HG03159 (cell line): ENCODE data around the gene GPR161.
A peak's percentile ranks its signal among the peaks of the same experiment; 100 is the strongest.

Source experiments
- ATAC-seq: cut with Tn5 transposase; IDR thresholded peaks from one replicate; pipeline ENCODE4 v1.9.1; 2021; ENCODE audit warnings: mild to moderate bottlenecking, moderate library complexity; ENCODE audit not compliant: unreplicated experiment

The GPR161 gene

GRCh38 chr1:168148916-168149315 lies 12.2 kb upstream of the GPR161 start:
- ATAC-seq: peak; percentile 71

DNA sequence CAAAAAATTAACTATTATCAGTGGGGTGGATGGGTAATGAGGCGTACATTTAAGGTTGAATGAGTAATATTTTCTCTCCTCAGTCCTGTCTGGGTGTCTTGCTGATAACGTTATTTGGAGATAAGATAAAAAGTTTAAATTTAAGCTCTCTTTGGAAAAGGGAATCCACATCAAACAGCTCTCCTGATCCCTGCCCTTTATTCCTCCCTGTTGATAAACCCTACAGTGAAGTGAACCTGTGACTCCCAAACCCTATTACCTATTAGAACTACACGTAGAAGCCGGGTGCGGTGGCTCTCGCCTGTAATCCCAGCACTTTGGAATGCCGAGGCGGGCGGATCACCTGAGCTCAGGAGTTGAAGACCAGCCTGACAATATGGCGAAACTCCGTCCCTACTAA lies 9.9 kb upstream of the GPR161 start:
- no peak for ATAC-seq

DNA sequence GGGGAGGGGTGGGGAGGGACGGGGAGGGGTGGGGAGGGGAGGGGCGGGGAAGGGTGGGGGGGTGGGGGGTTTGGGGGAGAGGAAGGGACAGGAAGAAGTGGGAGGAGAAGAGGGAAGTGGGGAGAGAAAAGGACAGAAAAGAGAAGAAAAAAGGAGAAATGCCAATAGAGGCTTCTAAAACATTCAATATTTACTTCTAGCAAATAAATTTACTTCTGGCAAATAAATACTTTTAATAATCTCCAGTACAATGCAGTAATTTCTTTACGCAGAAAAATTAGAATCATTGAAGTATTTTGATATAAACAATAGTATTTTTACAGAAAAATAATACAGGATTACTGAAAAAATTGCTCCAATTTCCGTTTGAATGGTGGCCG lies 9.4 kb upstream of the GPR161 start:
- ATAC-seq: no peak

DNA sequence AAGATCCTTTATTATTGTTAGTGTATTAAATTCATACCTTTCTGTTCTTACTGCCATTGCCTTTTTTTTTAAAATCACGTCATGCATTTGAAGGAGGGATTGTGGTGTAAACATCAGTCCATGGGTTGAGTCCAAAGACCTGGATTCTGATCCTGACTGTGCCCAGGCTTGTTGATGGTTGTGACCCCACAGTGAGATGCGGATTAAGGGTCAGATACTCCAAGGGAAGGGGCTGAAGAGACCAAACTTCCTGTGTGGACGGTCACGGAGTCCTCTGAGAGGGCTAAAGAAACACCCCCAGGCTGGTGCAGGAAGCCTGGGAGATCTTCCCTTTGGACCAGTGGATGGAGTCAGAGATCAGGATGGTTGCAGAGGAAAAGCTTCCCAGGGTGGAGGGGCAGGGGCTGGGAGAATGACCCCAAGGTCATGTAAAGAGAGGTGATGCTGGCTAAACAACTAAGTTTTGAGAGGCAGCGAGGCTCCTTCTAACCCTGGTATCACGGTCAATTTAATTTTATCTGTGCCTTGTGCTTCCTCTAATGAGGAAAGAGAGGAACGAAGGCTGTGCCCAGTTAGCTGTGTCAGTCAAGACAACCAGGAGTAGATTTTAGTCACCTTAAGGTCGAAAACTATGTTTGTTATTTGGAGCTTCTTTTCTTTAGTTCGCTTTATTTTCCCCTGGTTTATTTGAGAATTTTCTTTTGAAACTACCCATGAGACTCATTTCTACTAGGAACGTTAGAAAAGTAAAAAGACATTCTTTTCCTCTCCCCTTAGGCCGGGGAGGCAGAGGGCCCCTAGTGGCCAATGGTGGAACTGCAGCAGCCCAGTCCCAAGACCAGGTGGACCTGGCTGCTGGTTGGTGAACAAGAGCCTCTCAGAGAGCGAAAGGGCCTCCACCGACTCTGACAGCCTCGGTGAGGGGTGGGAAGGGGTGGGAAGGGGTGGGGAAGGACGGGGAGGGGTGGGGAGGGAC lies 8.7 kb upstream of the GPR161 start:
- peak; percentile 94 for ATAC-seq

- no peak for ATAC-seq
Measured at GRCh38 chr1:168141871-168142385, 5.2 kb upstream of the GPR161 start.

GRCh38 chr1:168139070-168139469 lies 2.3 kb upstream of the GPR161 start:
- ATAC-seq: no peak

- no peak for ATAC-seq
Measured at GRCh38 chr1:168138134-168138533, 1.4 kb upstream of the GPR161 start.

DNA sequence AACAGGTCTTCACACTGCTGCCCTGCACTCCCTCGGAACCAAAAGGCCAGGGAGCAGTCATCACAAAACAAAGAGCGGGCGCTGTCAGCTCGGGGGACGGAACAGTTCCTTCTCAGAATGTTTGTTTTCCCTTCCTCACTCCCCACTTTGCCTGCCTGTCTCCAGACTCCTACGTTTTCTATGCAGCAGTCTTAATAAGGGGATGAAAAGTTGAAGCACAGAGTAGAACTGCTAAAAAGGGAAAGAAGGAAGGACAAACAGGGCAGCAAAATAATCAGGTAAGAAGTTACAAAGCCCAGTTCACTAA lies 738 bp upstream of the GPR161 start:
- no peak for ATAC-seq

- no peak for ATAC-seq
Measured at GRCh38 chr1:168135921-168136708, 615 bp downstream of the GPR161 start.

DNA sequence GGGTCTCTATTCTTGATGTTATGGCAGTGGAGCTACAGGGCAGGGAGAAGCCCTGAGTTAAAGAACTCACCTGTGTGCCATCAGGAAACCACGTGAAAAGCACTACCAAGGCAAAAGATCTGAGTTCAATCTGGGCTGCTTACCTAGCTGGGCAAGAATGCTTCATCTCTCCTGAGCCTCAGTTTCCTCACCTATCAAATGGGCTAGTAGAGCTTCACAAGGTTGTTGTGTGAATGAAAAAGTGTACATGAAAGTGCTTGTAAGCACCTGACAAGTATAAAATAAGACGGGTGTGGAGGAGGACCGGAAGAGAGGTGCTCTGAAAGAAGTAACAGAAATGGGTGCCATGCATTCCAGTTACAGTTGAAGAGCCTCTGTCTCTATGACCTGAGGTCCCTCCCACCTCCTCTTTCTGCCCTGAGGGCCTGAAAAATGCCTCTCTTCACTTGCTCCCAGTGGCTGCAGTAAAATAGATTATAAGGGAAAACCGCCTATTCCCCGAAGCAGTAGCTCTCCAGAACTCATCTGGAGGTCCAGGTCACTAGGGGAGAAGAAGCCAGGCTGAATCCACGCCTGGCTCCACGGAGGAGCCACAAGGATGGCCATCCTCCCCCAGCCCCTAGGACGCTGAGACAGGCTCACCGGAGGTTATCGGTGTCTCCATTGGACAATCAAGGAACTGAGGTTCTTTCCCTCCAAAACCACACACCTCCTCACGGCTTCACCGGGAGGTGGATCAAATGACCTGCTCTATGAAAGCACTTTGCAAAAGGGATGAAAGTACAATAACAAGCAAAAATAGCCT lies 1.4 kb downstream of the GPR161 start:
- no peak for ATAC-seq

- ATAC-seq: no peak
Measured at GRCh38 chr1:168134642-168135041, 2.1 kb downstream of the GPR161 start.

- ATAC-seq: no peak
Measured at GRCh38 chr1:168134132-168134531, 2.6 kb downstream of the GPR161 start.

GRCh38 chr1:168129933-168130332 lies 6.8 kb downstream of the GPR161 start:
- no peak for ATAC-seq

- no peak for ATAC-seq
Measured at GRCh38 chr1:168127503-168127902, 9.2 kb downstream of the GPR161 start.

GRCh38 chr1:168125051-168125450 lies 11.7 kb downstream of the GPR161 start:
- ATAC-seq: no peak

DNA sequence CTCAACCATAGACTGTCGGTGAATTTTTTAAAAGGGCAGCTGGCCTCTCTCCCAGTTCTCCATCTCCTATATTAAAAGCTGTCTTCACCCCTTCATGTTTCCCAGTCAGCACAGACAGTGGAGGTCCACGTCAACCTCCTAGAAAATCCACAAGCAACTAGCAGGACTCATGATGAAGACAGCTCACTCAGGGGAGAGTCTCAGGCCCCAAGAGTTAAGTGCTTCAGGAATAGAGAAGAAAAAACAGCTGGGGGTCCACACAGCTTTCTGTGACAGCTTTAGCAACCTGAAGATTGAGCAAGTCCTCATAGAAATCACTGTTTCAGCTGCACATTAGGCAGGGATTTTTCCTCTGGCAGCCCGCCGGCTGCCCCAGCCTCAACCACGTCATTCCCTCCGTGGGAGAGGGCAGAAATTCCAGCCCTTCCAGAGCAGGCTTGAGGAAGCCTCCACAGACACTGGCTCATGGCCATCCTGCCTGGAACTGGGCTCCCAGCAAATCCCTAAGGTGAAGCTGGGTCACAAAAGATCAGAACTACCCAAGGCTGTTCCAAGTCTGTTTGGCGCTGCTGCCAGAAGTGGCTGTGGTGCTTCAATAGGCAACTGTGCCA lies 15.2 kb downstream of the GPR161 start:
- ATAC-seq: no peak

GRCh38 chr1:168119750-168120149 lies 17.0 kb downstream of the GPR161 start:
- no peak for ATAC-seq

DNA sequence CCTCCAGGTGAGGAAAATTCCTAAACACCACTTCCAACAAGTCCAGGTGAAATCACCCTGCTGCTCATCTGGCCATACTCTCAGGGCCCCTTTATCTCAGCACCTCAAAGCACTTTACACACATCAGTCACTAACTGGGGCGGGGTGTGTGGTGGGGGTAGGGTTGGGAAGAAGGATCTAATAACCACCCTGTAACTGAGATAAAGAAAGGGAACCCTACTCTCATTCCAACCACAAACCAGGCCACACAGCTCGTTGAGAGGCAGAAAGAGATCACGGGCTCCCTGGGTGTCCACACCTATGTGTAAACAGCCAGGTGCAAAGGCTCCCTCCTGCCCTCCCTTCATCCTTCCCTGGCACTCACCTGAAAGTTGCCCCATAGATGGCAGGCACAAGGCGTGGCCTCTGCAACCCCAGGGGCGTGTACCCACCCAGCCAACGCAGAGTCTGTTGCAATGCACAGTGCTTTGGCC lies 20.4 kb downstream of the GPR161 start:
- no peak for ATAC-seq

DNA sequence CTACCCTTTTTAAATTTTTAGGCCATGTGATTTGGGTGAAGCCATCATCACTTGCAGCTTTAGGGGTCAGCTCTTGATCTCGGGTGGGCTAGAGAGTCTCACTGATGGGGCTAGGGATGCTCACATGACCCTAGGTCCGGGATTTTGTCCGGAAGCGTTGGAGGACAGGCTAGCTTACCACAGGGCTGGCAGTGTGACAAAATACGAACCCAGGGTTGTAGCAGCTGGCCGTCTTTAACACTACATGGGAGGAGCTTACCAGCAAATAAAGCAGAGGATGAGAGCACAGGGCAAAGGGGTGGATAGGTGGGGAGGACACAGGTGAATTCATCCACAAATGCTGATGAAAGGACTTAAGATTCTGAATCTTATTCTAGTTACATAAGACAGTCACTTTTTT lies 21.9 kb downstream of the GPR161 start:
- ATAC-seq: no peak

DNA sequence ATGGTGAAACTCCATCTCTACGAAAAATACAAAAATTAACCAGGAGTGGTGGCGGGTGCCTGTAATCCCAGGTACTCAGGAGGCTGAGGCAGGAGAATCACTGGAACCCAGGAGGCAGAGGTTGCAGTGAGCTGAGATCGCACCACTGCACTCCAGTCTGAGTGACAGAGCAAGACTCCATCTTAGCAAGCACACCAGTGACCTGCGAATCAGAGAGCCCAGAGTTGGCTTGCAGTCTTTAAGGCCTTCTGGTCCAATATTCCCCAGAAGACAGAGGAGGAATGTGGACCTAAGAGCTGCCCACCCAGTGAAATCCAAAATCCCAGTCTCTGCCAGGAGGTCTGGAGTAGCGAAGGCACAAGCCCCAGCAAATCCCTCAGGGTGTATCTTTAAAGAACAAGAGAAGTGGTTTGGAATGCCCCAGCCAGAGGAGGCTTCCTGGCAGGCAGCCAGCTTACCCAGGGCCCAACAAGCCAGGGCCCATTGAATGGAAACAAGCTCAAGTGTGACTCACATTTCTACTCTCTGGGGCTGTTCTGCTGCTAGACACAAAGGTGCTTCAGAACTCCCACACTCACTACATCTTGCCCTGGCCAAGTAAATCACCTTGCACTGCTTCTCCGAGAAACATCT lies 23.9 kb downstream of the GPR161 start:
- no peak for ATAC-seq
